CD4-positive, alpha-beta T cell treated with Interferon alpha-2 for 1 hour (primary cell): ENCODE data around the gene IFIT2.
"Not testable (repeated sequence)": the region's sequence is repeated elsewhere in the genome, so short reads cannot be mapped to it uniquely, and the experiment has no call there.

Experiments
- DNase-seq, 2 donors: peaks; one replicate each; pipeline ENCODE4 v3.0.0-alpha.2; 2020 to 2022

The IFIT2 gene

DNA sequence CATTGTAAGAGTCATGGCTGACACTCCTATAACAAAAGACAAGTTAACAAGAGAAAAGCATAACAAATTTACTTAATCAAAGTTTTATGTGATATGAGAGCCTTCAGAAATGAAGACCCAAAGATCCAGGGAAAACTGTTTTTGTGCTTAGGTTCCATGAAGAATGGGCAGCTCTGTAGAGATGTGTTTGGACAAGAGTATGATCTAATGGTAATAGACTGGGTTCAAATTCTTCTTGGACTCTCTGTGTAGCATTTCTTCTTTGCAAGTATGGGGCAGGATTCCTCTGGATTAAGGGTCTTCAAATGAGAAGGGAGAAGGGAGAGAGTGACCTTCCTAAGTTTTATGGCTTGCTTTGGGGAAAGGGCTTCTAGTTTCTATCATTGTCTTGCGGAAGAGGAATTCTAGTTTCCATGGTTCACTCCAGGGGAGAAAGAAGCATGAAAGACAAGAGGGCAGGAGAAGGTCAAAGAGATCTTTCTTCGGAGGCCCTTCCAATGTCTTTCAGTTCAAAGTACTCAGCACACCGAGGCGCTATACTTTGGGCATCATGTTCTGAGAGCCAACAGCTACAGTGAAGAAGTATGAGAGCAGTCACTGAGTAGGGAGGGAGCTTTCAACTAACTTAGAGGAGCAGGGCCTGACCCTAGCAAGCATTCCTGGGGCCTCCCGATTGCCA, 41.4 kb downstream of the IFIT2 start:
- DNase-seq = no peak

- no peak for DNase-seq
Observed at GRCh38 chr10:89344156-89344555, 42.3 kb downstream of the IFIT2 start.

DNA sequence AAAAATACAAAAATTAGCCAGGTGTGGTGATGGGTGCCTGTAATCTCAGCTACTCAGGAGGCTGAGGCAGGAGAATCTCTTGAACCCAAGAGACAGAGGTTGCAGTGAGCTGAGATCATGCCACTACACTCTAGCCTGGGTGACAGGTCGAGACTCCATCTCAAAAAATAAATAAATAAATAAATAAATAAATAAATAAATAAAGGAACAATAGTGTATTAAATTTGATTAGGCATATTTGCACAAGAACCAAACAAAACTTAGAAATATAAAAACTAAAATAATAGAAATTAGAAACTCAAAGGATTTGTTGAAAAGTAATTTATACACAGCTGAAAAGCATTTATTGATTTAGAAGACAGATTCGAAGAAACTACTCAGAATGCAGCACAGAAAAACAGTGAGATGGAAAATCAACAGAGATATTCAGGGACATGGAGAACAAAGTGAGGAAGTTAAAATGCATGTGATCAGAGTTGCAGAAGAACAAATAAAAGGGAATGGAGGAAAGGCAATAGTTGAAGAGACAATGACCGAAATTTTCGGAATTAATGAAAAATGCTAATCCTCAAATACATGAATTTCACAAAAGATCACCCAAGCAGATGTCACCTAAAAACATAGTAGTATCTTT, 43.6 kb downstream of the IFIT2 start:
- DNase-seq = no peak

- no peak for DNase-seq
Observed at GRCh38 chr10:89346405-89347254, 44.8 kb downstream of the IFIT2 start.

DNA sequence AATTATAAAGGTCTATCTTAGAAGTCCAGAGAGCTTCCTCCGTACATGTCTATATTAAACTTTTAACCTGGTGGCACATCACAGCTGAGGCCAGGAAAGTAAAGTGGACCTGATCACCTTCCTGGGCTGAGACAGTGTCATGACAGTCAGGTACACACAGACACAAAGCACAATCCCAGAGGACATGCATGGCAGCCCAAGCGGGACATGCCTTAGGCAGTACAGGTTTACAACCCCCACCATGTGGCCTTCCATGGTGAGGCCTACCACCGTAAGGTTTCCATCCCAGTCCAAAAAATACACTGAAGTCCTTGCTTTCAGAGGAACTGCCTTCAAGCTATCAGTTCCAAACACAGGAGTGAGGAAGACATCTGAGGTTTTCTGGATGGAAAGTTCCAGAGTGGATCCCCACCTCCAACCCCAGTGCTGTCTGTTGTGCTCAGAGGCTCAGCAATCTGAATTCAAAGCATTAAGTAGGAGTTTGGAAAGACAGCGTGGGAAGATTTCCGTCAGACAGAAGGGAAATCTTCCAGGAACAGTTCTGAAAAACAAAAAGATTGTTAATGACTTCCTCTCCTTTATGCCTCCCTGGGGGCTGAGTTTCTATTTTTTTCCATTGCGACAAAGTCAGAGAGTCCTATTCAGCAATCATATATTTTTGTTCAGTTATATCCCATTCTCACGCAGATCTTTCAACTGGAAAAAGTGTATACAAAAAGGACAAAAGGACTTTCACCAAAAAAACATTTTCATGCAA, 46.0 kb downstream of the IFIT2 start:
- no peak for DNase-seq

DNA sequence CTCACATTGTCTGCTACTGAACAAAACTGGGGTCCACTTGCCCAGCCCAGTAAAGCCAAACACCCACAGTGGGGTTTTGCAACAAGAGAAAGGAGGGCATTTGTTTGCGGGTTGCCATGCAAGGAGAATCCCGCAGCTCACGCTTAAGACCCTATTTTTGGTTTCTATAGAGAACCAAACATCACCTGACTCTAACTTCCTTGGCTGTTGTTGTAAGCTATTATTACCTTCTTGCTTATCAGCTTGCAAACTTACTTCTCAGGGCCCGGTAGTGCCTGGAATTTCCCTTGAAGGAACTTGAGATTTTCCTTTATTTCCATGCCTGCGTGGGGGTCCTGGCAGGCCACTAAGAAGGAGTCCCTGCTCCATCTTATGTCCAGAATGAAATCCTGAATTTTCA, 46.6 kb downstream of the IFIT2 start:
- no peak for DNase-seq

- no peak for DNase-seq
Observed at GRCh38 chr10:89348975-89349374, 47.1 kb downstream of the IFIT2 start.

- DNase-seq = not testable (repeated sequence)
Observed at GRCh38 chr10:89350631-89351315, 48.9 kb downstream of the IFIT2 start.

GRCh38 chr10:89351412-89351779, 49.5 kb downstream of the IFIT2 start:
- DNase-seq = no peak

DNA sequence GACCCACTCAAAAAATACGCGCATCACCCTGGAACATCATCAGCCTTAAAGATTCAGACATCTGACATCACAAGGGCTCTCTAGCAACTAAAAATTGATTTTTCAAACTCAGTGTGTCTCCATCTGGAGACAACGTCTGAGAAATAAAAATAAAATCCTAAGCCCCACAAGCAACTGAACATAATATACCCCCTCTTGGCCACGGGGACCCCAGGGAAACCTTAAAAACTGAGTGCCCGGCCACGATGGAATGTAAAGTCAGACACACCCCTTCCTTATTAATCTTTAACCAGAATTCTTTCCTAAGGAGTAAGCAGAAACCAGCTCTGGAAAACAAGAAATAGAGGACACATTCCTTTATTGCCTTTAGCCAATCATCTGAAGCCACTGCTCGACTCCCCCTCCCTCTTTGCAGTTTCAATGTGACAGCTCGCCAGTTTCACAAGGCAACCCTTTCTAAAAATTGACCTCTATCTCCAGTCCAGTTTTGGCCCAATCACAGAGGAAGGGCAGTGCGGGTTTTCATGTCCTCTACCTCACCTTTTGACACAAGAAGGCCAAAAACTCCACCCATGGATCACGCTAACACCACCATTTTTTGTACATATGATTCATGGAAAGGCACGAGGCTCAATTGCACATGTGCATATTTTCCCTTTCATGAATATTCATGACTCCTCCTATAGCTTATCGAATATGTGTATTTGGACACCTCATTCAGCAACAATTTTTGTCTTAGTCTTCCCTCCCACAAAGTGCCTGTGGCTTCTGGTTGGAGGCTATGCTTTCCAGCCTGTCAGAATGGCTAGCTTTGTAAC, 50.1 kb downstream of the IFIT2 start:
- DNase-seq = no peak

DNA sequence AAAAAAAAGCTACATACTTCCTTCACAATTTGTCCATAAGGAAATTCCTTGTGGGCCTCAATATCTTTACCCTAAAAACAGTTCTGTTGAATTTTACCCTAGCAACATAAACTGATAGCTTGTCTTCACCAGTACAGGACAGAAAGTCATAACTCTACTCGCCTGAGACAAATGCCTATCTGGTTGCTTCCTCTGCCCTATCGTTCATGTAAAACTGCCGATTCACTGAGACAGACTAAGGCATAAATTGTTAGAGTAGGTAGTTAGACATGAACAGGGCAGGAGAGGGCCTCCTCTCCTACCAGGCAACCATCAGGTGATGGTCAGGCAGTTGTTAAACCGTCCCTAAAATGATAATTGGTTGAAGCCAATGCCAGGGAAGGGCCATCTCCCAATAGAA, 51.0 kb downstream of the IFIT2 start:
- DNase-seq = no peak

DNA sequence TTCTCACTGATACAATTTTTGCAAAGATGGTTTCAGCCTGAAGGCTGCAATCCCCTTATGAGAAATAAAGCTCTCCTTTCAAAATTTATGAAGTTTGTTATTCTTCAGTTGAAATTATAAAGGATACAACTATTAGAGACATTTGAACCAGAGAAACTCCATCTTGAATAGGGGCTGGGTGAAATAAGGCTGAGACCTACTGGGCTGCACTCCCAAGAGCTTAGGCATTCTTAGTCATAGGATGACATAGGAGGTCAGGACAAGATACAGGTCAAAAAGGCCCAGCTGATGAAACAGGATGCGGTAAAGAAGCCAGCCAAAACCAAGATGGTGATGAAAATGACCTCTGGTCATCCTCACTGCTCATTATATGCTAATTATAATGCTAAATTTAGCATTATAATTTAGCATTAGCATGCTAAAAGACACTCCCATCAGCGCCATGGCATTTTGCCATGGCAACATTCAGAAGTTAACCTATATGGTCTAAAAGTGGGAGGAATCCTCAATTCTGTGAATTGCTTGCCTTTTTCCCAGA, 53.6 kb downstream of the IFIT2 start:
- no peak for DNase-seq

- DNase-seq = no peak
Observed at GRCh38 chr10:89357096-89357495, 55.2 kb downstream of the IFIT2 start.

- no peak for DNase-seq
Observed at GRCh38 chr10:89357975-89358374, 56.1 kb downstream of the IFIT2 start.
